Ovary (tissue), 9 donors: ENCODE measurements around the gene SLPI. TPM values are rescaled to one million over a fixed set of nuclear protein-coding genes. Genes with fewer than 3 reads are reported as not detected.

Experiments
- DNase-seq, 5 donors: peaks; one replicate each; pipeline ENCODE4 v3.0.0-alpha.2; 2019 to 2020
- H3K27ac ChIP-seq, 2 donors: fragments of 200-600 bp; one replicate each; pipeline versions ENCODE4 v1.5.1 to v1.8.0; 2019 to 2022
- H3K27me3 ChIP-seq: fragments of 200-600 bp; one replicate; pipeline ENCODE4 v1.8.0; 2022
- H3K36me3 ChIP-seq: fragments of 200-600 bp; sonication (generic); one replicate; pipeline ENCODE4 v1.5.1; 2019
- H3K4me1 ChIP-seq: one replicate; pipeline ENCODE4 v1.8.1; 2013; ENCODE audit warnings: mild to moderate bottlenecking, moderate library complexity; ENCODE audit not compliant: insufficient read depth
- H3K4me3 ChIP-seq: fragments of 200-600 bp; sonication (generic); one replicate; pipeline ENCODE4 v1.5.1; 2017
- H3K9me3 ChIP-seq, 2 donors: fragments of 200-600 bp in 1 of 2; sonication (generic) in 1 of 2; one replicate each; pipeline versions ENCODE4 v1.5.1 to v1.8.1; 2013 to 2019; ENCODE audit warnings: mild to moderate bottlenecking in 1 of 2, moderate library complexity in 1 of 2
- EP300 ChIP-seq: sonication (generic); formaldehyde crosslinking; IDR thresholded peaks from one replicate; pipeline ENCODE4 v1.6.1; 2017; ENCODE audit warnings: antibody characterized with exemption
- POLR2A ChIP-seq: fragments of 450-650 bp; IDR thresholded peaks from one replicate; pipeline ENCODE4 v1.6.1; 2017; ENCODE audit warnings: antibody characterized with exemption, mild to moderate bottlenecking, moderate library complexity
- WGBS, 3 donors: extraction: QIAGEN DNeasy Blood & Tissue Kit in 1 of 3; methylation state at CpG; one replicate each; pipeline versions ENCODE4 v1.1.5 to v1.1.7; 2013 to 2017; 5-methylcytosine and 5-hydroxymethylcytosine counted together
- intact Hi-C, 4 donors: fragments of 100-400 bp; cut with DNase I; formaldehyde crosslinking; loops; one replicate each; pipeline versions ENCODE4 v1.11.0 to v1.15.1; 2022 to 2023
- polyA plus RNA-seq, 2 donors: library from polyadenylated mRNA; stranded (reverse); fragments of 200-250 nt in 1 of 2; fragments of 350-450 nt in 1 of 2; fragmentation: Illumina TruSeq in 1 of 2; extraction: RNeasy Lipid Tissue Mini Kit (QIAGEN cat#74804) in 1 of 2; gene quantifications; one replicate each; pipeline ENCODE4 v1.2.3, GENCODE V29; 2013 to 2014
- total RNA-seq, 7 donors: library from RNA; depleted of rRNA in 2 of 7; stranded (reverse); fragments of >200 nt in 2 of 7; fragmentation: NEBNext Ultra II Directional in 3 of 7; extraction: Animal tissue kit (Norgen Biotek cat#: 25700) in 3 of 7; gene quantifications; one replicate each; pipeline versions ENCODE4 v1.1.0 to v1.2.4, GENCODE V29; 2016 to 2023
- TF ChIP-seq, protein P1 (sequence below), 3 donors: fragments of 450-650 bp in 2 of 3; fragments of 200-600 bp in 1 of 3; IDR thresholded peaks; one replicate each; pipeline versions ENCODE4 v1.5.1 to v1.8.0; 2016 to 2022; ENCODE audit warnings: antibody characterized with exemption in 3 of 3, mild to moderate bottlenecking in 1 of 3
- donor health status: DM: no; HTN: no; CAD: no; lungs with moderate emphysema.
- donor health status: DM: no; HTN: no; CAD: no.
- donor health status: Bipolar disorder and iron deficiency.
- donor health status: DM: yes; HTN: yes; CAD: no.
- donor health status: DM: no; HTN: no; CAD: no.
- donor health status: DM: yes; HTN: yes; CAD: no.

Gene SLPI
- total and polyA plus RNA-seq, 9 donors: 4.0 to 622 (median 33.3) TPM; not detected in 1

DNA sequence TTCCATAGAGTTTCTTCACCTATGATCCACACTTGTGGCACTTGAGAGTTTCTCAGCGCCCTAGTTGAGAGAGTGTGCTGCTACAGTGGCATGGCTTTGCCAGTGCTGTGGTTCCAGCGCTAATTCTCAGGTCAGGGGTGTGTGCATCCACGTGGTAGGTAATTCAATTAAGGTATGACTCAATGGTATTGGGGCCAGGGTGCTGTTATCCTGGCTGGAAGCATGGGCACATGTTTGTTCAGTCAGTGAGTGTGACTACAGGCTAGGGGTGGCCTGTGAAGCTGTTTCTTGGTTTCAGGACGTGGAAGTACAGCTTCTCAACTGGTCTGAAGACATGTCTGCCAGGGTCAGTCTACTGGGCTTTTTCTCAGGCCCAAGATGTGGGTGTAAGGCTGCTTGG is 36.2 kb downstream of the SLPI start:
- Histone ChIP-seq H3K27me3 (no peaks in the 10 kb centered on the region), H3K36me3 (no peaks in the 10 kb centered on the region), H3K4me1 (no peaks in the 10 kb centered on the region), H3K27ac (no peak overlapping the region), H3K9me3 (no peaks in the 10 kb centered on the region), H3K4me3 (no peak overlapping the region)
- intact Hi-C loops: no loop called here
- no peak for DNase-seq
- WGBS, 3 donors: 62 to 77% (median 63%) methylated on average over 4 of the region's 4 CpGs
- TF ChIP-seq EP300 (no peak), POLR2A (no peak)
- TF ChIP-seq, protein P1, sequence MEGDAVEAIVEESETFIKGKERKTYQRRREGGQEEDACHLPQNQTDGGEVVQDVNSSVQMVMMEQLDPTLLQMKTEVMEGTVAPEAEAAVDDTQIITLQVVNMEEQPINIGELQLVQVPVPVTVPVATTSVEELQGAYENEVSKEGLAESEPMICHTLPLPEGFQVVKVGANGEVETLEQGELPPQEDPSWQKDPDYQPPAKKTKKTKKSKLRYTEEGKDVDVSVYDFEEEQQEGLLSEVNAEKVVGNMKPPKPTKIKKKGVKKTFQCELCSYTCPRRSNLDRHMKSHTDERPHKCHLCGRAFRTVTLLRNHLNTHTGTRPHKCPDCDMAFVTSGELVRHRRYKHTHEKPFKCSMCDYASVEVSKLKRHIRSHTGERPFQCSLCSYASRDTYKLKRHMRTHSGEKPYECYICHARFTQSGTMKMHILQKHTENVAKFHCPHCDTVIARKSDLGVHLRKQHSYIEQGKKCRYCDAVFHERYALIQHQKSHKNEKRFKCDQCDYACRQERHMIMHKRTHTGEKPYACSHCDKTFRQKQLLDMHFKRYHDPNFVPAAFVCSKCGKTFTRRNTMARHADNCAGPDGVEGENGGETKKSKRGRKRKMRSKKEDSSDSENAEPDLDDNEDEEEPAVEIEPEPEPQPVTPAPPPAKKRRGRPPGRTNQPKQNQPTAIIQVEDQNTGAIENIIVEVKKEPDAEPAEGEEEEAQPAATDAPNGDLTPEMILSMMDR (IDR thresholded peaks at IDR 0.05): no peak

DNA sequence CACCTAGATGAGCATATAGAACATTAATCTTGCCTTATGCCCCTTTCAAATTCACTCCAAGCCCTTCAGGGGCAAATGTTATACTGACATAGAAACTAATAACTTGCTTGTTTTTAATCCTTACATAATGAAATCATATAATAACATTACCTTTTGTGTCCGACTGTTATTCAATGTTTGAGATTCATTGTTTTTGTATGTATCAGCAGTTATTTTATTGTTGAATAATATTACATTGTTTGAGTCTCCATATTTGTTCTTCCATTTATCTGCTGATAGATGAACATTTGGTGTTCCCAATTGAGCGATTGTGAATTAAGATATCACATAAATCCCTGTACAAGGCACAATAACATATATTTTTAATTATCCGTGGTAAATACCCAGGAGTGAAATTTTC is 41.5 kb downstream of the SLPI start:
- no peak overlapping the region for H3K4me3 ChIP-seq
- no peaks in the 10 kb centered on the region for H3K27me3 ChIP-seq
- 72 to 84% (median 82%) methylated on average over 3 of the region's 3 CpGs for WGBS, 3 donors
- no peaks in the 10 kb centered on the region for H3K36me3 ChIP-seq
- H3K4me1 ChIP-seq: no peaks in the 10 kb centered on the region
- no peak for DNase-seq
- TF ChIP-seq, protein P1 (IDR thresholded peaks at IDR 0.05): no peak
- TF ChIP-seq EP300 (no peak), POLR2A (no peak)
- H3K27ac ChIP-seq: no peak overlapping the region
- intact Hi-C loops: no loop called here
- no peaks in the 10 kb centered on the region for H3K9me3 ChIP-seq

DNA sequence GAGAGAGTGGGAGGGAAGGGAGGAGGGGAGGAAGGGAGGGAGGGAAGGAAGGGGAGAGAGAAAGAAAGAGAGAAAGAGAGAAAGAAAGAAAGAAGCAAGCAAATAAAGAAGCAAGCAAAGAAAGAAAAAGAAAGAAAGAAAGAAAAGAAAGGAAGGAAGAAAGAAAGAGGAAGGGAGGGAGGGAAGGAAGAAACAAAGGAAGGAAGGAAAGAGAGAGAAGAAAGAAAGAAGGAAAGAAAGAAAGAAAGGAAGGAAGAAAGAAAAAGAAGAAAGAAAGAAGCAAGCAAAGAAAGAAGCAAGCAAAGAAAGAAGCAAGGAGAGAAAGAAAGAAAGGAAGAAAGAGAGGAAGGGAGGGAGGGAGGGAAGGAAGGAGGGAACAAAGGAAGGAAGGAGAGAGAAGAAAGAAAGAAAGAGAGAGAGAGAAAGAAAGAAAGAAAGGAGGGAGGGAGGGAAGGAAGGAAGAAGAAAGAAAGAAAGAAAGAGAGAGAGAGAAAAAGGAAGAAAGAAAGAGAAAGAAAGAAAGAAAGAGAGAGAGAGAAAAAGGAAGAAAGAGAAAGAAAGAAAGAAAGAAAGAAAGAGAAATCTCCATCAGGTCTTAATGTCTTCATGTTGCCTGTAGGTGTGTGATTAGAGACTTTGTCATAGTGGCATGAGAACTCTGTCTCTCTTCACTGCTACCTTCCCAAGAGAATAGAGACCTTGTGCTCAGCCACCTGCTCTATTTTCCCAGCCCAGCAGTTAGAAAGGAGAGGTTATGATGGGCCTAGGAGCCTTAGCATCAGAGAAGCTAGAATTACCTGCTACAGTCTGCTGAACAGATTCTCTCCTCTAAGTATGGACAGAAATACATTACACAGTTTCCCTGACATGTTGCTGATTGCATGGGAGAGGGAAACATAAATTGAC is 42.5 kb downstream of the SLPI start:
- H3K27ac ChIP-seq: no peak overlapping the region
- no peaks in the 10 kb centered on the region for H3K4me1 ChIP-seq
- no peaks in the 10 kb centered on the region for H3K27me3 ChIP-seq
- H3K4me3 ChIP-seq: no peak overlapping the region
- DNase-seq: no peak
- no peak for TF ChIP-seq EP300
- TF ChIP-seq, protein P1 (IDR thresholded peaks at IDR 0.05): no peak
- TF ChIP-seq POLR2A: no peak
- H3K9me3 ChIP-seq: no peaks in the 10 kb centered on the region
- H3K36me3 ChIP-seq: no peaks in the 10 kb centered on the region
- intact Hi-C loops: no loop called here

DNA sequence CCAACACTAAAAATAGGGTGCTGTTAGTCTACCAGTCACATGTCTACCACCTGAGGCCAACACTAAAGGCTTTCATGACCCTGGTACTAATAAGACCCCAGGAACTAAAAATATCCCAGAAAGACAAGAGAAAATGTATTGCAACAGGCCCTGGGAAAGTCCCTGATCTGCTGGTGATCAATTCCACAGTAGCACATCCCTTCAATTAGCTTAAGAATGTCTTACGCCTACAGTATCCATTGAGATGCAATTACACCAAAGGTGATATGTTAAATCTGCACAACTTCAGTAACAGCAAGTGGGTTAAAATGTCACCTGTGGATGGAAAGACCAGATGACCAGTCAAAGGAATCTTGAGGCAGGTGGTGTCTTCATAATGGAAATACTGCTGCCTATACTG is 44.4 kb downstream of the SLPI start:
- 81 to 92% (median 84%) methylated on average over 1 of the region's 1 CpG for WGBS, 3 donors
- no peak for DNase-seq
- no peak overlapping the region for H3K27ac ChIP-seq

More for the DNA sequence above, 44.4 kb downstream of the SLPI start:
- TF ChIP-seq POLR2A (no peak), EP300 (no peak)
- TF ChIP-seq, protein P1 (IDR thresholded peaks at IDR 0.05): no peak
- Histone ChIP-seq H3K4me1 (no peaks in the 10 kb centered on the region), H3K36me3 (no peaks in the 10 kb centered on the region), H3K4me3 (no peak overlapping the region), H3K27me3 (no peaks in the 10 kb centered on the region), H3K9me3 (no peaks in the 10 kb centered on the region)
- intact Hi-C loops: no loop called here
